BJ (cell line): ENCODE results near the gene PHYH. TPM values are rescaled to one million over a fixed set of nuclear protein-coding genes. Genes with fewer than 3 reads are reported as not detected.

Experiments
- CTCF ChIA-PET: fragments of 350-600 bp; formaldehyde crosslinking; extraction: SDS; loops from one replicate; lab custom pipeline; 2021; ENCODE audit warnings: antibody characterized with exemption, inconsistent platforms; lab: Yijun Ruan, JAX
- POLR2A ChIA-PET: fragments of 300-600 bp; sonication (Branson Sonifier 250); formaldehyde crosslinking; extraction: SDS; loops from one replicate; lab custom pipeline; 2021; ENCODE audit warnings: antibody characterized with exemption; lab: Charles Lee
- DNase-seq: peaks from one replicate; pipeline ENCODE4 v3.0.0-alpha.2; 2011; ENCODE audit warnings: low read depth
- H3K27me3 ChIP-seq: 2 replicates; pipeline ENCODE4 v1.6.0; 2011; ENCODE audit warnings: low read length; ENCODE audit not compliant: control insufficient read depth, insufficient read depth
- H3K36me3 ChIP-seq: 2 replicates; pipeline ENCODE4 v1.5.1; 2011; ENCODE audit warnings: low read length; ENCODE audit not compliant: control insufficient read depth, insufficient read depth
- H3K4me3 ChIP-seq: 2 replicates; pipeline ENCODE4 v1.5.1; 2011; ENCODE audit warnings: low read depth, mild to moderate bottlenecking, control low read depth, low read length
- CTCF ChIP-seq: IDR thresholded peaks from 2 replicates; pipeline ENCODE4 v1.5.1; 2011; ENCODE audit warnings: low read depth, mild to moderate bottlenecking, control low read depth, inconsistent platforms, low read length, moderate library complexity; ENCODE audit not compliant: insufficient read depth
- polyA plus RNA-seq: library from polyadenylated mRNA; depleted of rRNA; stranded (reverse); fragments of >200 nt; gene quantifications from 2 replicates; pipeline ENCODE4 v1.2.3, GENCODE V29; 2011

PHYH gene
- polyA plus RNA-seq, 1 experiment = 7.1 TPM

GRCh38 chr10:13319166-13319565, 19.3 kb upstream of the PHYH start:
- CTCF ChIA-PET = interaction anchor here (0.6 to 1.4 kb wide), 3 partner anchors 12 to 1589 kb away, joined by 3 read pairs; no protein-coding TSS in a partner anchor
- Histone ChIP-seq H3K27me3 (no peaks in the 10 kb centered on the region), H3K36me3 (peaks cover 7% of the 10 kb centered on the region), H3K4me3 (no peak overlapping the region)
- POLR2A ChIA-PET = no interaction called here
- no peak for TF ChIP-seq CTCF
- DNase-seq = no peak

GRCh38 chr10:13317474-13317873, 17.6 kb upstream of the PHYH start:
- ChIA-PET POLR2A (no interaction called here), CTCF (interaction anchor here (1.5 to 1.7 kb wide), 2 partner anchors 11 to 15 kb away, joined by 3 to 5 read pairs; no protein-coding TSS in a partner anchor)
- H3K36me3 ChIP-seq = peaks cover 4% of the 10 kb centered on the region
- no peak for DNase-seq
- no peak overlapping the region for H3K4me3 ChIP-seq
- H3K27me3 ChIP-seq = no peaks in the 10 kb centered on the region
- no peak for TF ChIP-seq CTCF

DNA sequence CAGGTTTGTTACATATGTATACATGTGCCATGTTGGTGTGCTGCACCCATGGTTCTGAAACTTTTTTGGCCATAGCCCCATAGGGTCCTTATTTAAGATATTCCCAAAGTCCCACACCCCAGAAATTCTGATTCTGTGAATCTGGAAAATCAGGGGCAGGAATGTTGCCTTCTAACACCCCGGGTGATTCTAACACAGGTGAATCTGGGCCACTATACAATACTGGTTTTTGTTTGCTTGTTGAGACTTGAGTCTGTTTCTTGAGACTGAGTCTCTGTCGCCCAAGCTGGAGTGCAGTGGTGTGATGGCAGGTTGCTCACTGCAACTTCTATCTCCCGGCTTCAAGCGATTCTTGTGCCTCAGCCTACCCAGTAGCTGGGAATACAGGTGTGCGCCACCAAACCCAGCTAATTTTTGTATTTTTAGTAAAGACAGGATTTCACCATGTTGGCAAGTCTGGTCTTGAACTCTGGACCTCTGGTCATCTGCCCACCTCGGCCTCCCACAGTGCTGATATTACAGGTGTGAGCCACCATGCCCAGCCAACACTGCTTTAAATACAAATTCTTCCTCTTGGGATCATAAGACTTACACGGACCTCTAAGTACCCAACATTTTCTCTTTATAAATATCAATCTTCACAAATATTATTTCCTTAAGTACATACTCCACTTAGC, 16.9 kb upstream of the PHYH start:
- no peak for DNase-seq
- Histone ChIP-seq H3K27me3 (no peaks in the 10 kb centered on the region), H3K36me3 (peaks cover 4% of the 10 kb centered on the region), H3K4me3 (no peak overlapping the region)
- CTCF ChIA-PET = interaction anchor here (1.5 to 1.7 kb wide), 2 partner anchors 12 to 14 kb away, joined by 3 to 5 read pairs; no protein-coding TSS in a partner anchor
- no peak for TF ChIP-seq CTCF
- POLR2A ChIA-PET = no interaction called here

DNA sequence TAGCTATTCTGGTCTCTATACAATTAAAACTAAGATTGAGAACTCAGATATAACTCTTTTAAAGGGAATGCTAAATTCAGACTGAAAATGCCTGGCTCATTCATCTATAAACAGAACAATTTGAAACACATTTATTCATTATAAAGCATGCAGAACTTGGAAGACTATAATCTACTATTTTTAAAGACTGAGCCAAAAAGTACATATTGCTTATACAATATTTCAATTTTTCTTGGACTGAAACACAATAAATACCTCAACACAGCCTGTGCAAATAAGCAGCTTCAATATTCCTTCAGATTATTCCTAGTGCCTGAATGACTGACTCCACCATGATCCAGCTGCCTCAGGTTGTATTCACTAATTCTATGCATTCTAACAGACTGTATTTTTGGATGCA, 15.5 kb upstream of the PHYH start:
- no peak for TF ChIP-seq CTCF
- ChIA-PET CTCF (interaction anchor here (1.2 kb wide), 1 partner anchor 13 kb away, joined by 3 read pairs; no protein-coding TSS in a partner anchor), POLR2A (no interaction called here)
- Histone ChIP-seq H3K36me3 (no peaks in the 10 kb centered on the region), H3K4me3 (no peak overlapping the region), H3K27me3 (no peaks in the 10 kb centered on the region)
- no peak for DNase-seq

- Histone ChIP-seq H3K36me3 (no peaks in the 10 kb centered on the region), H3K27me3 (no peaks in the 10 kb centered on the region), H3K4me3 (no peak overlapping the region)
- no peak for DNase-seq
- no peak for TF ChIP-seq CTCF
- CTCF ChIA-PET = interaction anchor here (1.9 kb wide), 1 partner anchor 9 kb away, joined by 5 read pairs; no protein-coding TSS in a partner anchor
- POLR2A ChIA-PET = no interaction called here
Measured at GRCh38 chr10:13311177-13311575, 11.3 kb upstream of the PHYH start.
